ENCODE data around the gene PRR5L. TPM values are rescaled to one million over a fixed set of nuclear protein-coding genes. Genes with fewer than 3 reads are reported as not detected.
A peak's percentile ranks its signal among the peaks of the same experiment; 100 is the strongest.

PRR5L gene
- total RNA-seq, 2 experiments from 2014 or later = 7.0 to 8.1 TPM

GRCh38 chr11:36427079-36427478 lies 131.0 kb downstream of the PRR5L start:
- H3K4me3 Mint-ChIP-seq = no peak overlapping the region
- ATAC-seq (no peak), DNase-seq (no peak)
- H3K9me3 Mint-ChIP-seq = no peaks in the 10 kb centered on the region
- no peaks in the 10 kb centered on the region for H3K27me3 Mint-ChIP-seq
- peaks cover 13% of the 10 kb centered on the region for H3K4me1 Mint-ChIP-seq (ENCODE audit: low read depth)
- intact Hi-C loops (cut with micrococcal nuclease) = no loop called here
- ChIA-PET CTCF (interaction anchor here (0.7 kb wide), 1 partner anchor 15 kb away, joined by 3 read pairs; no protein-coding TSS in a partner anchor), POLR2A (interaction anchor here (0.5 to 1.7 kb wide), 2 partner anchors 11 to 22 kb away, joined by 3 to 4 read pairs; no protein-coding TSS in a partner anchor)
- TF ChIP-seq, protein P1, sequence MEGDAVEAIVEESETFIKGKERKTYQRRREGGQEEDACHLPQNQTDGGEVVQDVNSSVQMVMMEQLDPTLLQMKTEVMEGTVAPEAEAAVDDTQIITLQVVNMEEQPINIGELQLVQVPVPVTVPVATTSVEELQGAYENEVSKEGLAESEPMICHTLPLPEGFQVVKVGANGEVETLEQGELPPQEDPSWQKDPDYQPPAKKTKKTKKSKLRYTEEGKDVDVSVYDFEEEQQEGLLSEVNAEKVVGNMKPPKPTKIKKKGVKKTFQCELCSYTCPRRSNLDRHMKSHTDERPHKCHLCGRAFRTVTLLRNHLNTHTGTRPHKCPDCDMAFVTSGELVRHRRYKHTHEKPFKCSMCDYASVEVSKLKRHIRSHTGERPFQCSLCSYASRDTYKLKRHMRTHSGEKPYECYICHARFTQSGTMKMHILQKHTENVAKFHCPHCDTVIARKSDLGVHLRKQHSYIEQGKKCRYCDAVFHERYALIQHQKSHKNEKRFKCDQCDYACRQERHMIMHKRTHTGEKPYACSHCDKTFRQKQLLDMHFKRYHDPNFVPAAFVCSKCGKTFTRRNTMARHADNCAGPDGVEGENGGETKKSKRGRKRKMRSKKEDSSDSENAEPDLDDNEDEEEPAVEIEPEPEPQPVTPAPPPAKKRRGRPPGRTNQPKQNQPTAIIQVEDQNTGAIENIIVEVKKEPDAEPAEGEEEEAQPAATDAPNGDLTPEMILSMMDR (IDR thresholded peaks at IDR 0.05) = no peak
- H3K27ac Mint-ChIP-seq = no peak overlapping the region
- peaks cover 3% of the 10 kb centered on the region for H3K36me3 Mint-ChIP-seq (ENCODE audit: low read depth)

GRCh38 chr11:36427876-36428275 lies 131.8 kb downstream of the PRR5L start:
- intact Hi-C loops (cut with micrococcal nuclease) = no loop called here
- H3K4me3 Mint-ChIP-seq = no peak overlapping the region
- POLR2A ChIA-PET = interaction anchor here (1.7 kb wide), 1 partner anchor 12 kb away, joined by 4 read pairs; no protein-coding TSS in a partner anchor
- H3K27ac Mint-ChIP-seq = no peak overlapping the region
- TF ChIP-seq, protein P1 (IDR thresholded peaks at IDR 0.05) = no peak
- CTCF ChIA-PET = interaction anchor here (0.7 to 0.8 kb wide), 2 partner anchors 65 to 135 kb away, joined by 3 read pairs; no protein-coding TSS in a partner anchor
- peaks cover 3% of the 10 kb centered on the region for H3K36me3 Mint-ChIP-seq (ENCODE audit: low read depth)
- no peaks in the 10 kb centered on the region for H3K9me3 Mint-ChIP-seq
- DNase-seq (no peak), ATAC-seq (no peak)
- no peaks in the 10 kb centered on the region for H3K27me3 Mint-ChIP-seq
- H3K4me1 Mint-ChIP-seq (ENCODE audit: low read depth) = peaks cover 12% of the 10 kb centered on the region

DNA sequence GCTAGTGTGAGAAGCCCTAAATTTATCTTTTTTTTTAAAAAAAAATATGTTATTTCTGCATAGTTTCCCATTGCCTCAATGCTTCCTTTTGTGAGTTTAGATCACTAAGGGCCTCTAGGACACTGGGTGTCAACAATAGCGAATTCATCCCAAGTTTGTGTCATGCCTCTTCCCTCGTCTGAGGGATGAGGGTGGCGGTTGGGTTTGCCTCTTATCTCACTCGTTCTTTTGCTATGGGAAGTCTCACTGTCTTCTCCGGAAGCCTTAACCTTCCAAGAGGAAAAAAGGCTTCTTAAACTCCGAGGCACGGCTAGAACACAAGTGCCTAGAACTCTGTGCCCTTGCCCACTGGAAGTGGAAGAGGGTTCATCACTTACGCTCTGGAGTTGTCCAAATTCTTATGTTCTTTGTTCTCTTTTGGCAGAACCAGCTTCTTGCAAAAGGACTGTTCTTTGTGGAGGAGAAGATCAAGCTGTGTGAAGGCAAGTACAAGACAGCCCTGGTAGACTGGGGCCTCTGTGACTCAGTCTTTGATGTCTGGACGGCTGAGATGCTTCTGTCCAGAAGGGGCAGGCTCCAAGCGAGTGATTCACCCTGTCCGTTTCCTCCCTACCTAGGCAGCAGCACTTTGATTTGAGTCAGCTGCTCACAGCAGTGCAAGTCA lies 135.5 kb downstream of the PRR5L start:
- TF ChIP-seq, protein P1 (IDR thresholded peaks at IDR 0.05) = no peak
- peak overlapping the region; percentile 40 for H3K27ac Mint-ChIP-seq
- no peaks in the 10 kb centered on the region for H3K27me3 Mint-ChIP-seq
- no peak overlapping the region for H3K4me3 Mint-ChIP-seq
- CTCF ChIA-PET = interaction anchor here (0.7 to 1.1 kb wide), 5 partner anchors 11 to 54 kb away, joined by 3 to 4 read pairs (median 3); no protein-coding TSS in a partner anchor
- peak; percentile 72 for DNase-seq
- POLR2A ChIA-PET = interaction anchor here (1.4 kb wide), 1 partner anchor 10 kb away, joined by 5 read pairs; no protein-coding TSS in a partner anchor
- H3K9me3 Mint-ChIP-seq = no peaks in the 10 kb centered on the region
- intact Hi-C loops (cut with micrococcal nuclease) = no loop called here
- H3K36me3 Mint-ChIP-seq (ENCODE audit: low read depth) = peaks cover 5% of the 10 kb centered on the region
- peak; percentile 99 for ATAC-seq
- peaks cover 13% of the 10 kb centered on the region for H3K4me1 Mint-ChIP-seq (ENCODE audit: low read depth)

- H3K36me3 Mint-ChIP-seq (ENCODE audit: low read depth) = peaks cover 5% of the 10 kb centered on the region
- no peak overlapping the region for H3K4me3 Mint-ChIP-seq
- ATAC-seq (no peak), DNase-seq (no peak)
- peak overlapping the region; percentile 40 for H3K27ac Mint-ChIP-seq
- no peaks in the 10 kb centered on the region for H3K27me3 Mint-ChIP-seq
- TF ChIP-seq, protein P1 (IDR thresholded peaks at IDR 0.05) = no peak
- intact Hi-C loops (cut with micrococcal nuclease) = no loop called here
- H3K9me3 Mint-ChIP-seq = no peaks in the 10 kb centered on the region
- ChIA-PET POLR2A (no interaction called here), CTCF (interaction anchor here (0.7 to 1.1 kb wide), 4 partner anchors 11 to 54 kb away, joined by 3 to 4 read pairs (median 3); no protein-coding TSS in a partner anchor)
- peaks cover 14% of the 10 kb centered on the region for H3K4me1 Mint-ChIP-seq (ENCODE audit: low read depth)
These were observed 136.0 kb downstream of the PRR5L start for GRCh38 chr11:36432093-36432469.

DNA sequence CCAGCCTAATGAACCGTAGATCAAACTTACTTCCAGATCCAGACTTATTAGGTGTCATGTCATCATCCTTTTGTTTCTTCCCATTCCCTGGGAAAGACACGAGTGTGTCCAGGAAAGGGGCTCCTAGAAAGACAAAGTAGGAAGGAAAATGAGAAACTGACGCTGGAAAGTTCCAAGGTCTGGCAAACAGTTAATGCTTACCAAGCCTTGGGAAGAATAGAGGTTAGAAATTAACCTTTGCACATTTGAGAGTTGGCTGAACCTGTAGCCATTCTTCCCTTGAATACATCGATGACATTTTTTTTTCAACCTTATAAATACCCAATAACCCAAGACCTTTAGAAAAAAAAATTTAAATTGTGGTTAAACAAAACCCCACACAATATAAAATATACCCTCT lies 136.7 kb downstream of the PRR5L start:
- Mint-ChIP-seq H3K27me3 (no peaks in the 10 kb centered on the region), H3K36me3 (ENCODE audit: low read depth) (peaks cover 5% of the 10 kb centered on the region), H3K27ac (no peak overlapping the region), H3K9me3 (no peaks in the 10 kb centered on the region), H3K4me1 (ENCODE audit: low read depth) (peaks cover 14% of the 10 kb centered on the region), H3K4me3 (no peak overlapping the region)
- ChIA-PET POLR2A (no interaction called here), CTCF (interaction anchor here (1.0 kb wide), 1 partner anchor 37 kb away, joined by 3 read pairs; no protein-coding TSS in a partner anchor)
- ATAC-seq (no peak), DNase-seq (no peak)
- TF ChIP-seq, protein P1 (IDR thresholded peaks at IDR 0.05) = no peak
- intact Hi-C loops (cut with micrococcal nuclease) = no loop called here

All from activated CD8-positive, alpha-beta T cell treated with anti-CD3 and anti-CD28 coated beads for 36 hours (primary cell).